ENCODE results near the gene GGT6. TPM values are rescaled to one million over a fixed set of nuclear protein-coding genes. Genes with fewer than 3 reads are reported as not detected.

Gene GGT6
- polyA plus RNA-seq, 4 donors, result 6.1 to 11.3 (median 8.2) TPM

DNA sequence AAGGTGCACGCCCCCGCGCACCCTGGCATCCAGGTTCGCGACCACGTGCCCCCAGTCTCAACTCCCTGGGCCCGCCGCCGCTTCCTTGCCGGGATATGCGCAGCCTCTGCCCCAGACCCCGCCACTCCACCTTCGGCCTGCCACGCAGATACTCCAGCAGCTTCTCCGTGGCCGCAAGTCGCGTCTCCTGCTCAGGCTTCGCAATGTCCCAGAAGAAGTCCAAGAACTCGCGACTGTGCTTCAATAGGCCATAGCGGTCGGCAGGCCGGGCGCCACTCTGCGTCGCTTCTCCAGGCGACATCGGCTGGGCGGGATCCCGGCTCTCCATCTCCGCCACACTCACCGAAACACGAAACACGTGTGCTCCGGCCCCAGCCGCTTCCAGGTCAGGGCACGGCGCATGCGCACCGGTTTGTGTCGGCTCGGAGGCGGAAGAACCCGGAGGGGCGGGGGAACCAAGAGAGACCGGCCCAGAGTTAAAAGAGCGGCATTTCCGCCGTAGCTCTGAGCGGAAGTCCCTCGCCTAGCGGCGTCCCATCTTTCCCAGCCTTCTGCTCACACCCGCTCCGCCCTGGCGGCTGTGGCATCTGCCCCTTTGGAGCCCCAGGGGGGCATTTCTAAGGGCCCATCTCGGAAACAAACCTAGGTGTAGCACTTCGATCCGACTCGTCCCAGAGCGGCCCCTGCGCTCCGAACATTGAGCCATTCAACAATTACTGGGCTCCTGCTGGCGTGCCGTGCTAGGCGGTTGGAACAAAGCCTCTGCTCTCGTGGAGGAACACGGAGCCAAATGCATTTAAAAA, 5.2 kb downstream of the GGT6 start, which contains the start of gene MYBBP1A:
Gene MYBBP1A (minus strand): TSS at position 388 of the 803 bp plus-strand sequence. CDS start 60 bp downstream, at position 328.
- peak; percentile 90 to 92 (median 92) for DNase-seq (ENCODE audit: low read depth in 4 of 4, low spot score in 3 of 4)

DNA sequence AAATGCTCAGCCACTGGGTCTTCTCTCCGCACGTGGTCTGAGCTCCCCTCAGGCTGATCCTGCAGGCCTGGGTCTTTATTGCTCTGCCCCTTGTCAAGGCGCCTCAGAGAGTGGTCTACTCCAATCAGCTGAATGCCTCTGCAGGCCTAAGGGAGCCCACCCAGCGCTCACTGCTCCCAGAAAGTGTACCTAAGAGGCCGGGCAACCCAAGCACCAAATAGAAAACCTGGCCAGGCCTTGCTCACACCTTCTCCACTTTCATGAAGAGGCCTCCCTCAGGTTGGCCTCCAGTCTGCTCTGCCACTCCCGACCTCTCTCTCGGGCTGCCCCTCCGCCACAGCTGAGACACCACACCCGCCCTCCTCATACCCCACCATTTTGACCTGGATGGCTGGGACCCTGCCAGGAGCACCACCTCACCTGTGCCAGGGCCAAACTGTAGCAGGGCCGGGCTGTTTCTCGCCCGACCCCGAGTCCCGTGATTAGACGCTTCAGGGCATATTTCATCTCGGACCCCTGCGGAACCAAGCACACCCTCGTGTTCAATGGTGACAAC, 5.9 kb downstream of the GGT6 start:
- DNase-seq (ENCODE audit: low read depth in 4 of 4, low spot score in 3 of 4), result no peak

DNA sequence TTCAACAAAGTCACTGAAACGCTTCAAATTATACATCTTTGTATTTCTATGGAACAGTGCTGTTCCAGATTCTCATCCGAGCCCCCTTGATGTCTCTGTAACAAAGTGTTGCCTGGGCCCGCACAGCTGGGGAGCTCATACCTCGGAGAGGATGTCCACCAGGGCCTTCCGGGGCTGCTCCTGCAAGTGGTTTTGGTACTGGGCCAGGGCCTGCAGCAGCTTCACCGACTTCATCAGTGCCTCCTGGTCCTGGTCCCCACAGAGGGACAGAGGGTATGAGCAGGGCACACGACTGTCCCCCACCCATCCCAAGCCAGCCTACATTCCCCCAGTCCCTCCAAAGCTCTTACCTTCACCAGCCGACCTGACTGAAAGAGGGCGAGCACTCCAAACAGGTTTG, 6.7 kb downstream of the GGT6 start:
- DNase-seq (ENCODE audit: low read depth in 4 of 4, low spot score in 3 of 4), result no peak

DNA sequence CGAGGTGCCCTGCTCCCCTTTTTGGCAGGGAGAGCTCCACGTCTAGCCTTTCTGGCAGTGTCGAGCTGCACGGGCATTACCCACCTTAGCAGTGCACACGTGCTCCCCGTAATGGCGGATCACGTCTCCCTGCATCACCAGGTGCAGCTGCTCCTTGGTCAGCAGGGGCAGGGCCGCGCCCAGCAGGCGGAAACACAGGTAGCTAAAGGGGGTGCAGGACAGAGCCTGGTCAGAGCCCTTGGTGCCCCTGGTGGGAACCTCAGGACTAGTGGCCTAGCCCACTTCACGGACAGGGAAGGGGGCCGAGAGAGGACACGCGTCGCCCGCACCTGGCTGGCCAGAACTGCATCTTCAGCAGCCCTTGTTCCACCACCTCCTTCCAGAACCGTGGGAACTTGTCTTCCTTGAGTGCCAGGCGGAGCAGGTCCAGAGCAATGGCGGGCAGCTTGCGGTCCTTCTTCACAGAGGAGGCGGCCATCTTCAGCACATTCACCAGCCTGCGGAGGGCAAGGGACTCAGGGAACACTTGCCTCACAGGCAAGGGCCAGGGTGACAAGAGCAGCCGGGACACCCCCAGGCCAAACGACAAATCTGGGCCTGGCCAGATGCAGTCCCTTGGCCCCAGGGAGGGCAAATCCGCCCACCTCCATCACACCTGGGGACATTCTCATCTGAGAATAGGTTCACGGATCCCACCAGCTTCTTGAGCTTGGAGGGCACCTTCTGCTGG, 8.4 kb downstream of the GGT6 start:
- DNase-seq (ENCODE audit: low read depth in 4 of 4, low spot score in 3 of 4), result no peak

DNA sequence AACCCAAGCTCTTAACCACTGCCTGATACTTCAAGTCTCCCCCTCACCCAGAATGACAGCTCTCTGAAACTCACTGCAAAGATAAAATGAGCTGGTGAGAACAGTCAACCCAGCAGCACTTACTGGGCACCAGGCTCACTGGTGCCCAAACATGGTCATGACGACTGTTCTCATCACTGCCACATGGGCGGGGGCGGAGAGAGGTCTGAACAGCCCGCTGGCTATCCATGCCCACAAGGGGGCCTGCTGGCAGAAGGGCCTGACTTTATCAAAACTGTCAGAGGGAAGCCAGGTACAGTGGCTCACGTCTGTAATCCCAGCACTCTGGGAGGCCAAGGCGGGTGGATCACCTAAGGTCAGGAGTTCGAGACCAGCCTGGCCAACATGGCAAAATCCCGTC, 9.2 kb downstream of the GGT6 start:
- no peak for DNase-seq (ENCODE audit: low read depth in 4 of 4, low spot score in 3 of 4)

DNA sequence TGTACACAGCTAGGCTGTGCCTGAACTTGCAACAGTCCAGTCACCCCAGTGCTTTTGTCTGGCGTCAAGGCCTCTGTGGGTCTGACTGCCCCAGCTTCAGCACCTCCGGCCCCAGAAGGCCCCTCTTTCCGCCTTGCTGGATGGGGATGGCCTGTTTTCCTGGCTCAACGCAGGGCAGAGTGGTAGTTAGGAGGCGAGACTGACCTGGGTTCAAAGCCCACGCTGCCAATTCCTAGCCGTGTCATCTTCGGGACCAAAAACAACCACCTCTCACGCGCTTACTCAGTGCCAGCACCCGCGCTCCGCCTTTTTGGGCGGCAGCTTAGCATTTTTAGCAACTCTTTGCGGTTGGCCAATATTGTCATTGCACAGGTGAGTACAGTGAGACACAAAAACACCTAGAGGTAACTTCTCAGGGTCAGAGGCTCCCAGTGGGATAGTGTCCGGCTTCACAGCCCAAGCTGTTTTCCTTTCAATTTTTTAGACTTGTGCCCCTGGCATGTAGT, 9.8 kb downstream of the GGT6 start:
- DNase-seq (ENCODE audit: low read depth in 4 of 4, low spot score in 3 of 4), result no peak

DNA sequence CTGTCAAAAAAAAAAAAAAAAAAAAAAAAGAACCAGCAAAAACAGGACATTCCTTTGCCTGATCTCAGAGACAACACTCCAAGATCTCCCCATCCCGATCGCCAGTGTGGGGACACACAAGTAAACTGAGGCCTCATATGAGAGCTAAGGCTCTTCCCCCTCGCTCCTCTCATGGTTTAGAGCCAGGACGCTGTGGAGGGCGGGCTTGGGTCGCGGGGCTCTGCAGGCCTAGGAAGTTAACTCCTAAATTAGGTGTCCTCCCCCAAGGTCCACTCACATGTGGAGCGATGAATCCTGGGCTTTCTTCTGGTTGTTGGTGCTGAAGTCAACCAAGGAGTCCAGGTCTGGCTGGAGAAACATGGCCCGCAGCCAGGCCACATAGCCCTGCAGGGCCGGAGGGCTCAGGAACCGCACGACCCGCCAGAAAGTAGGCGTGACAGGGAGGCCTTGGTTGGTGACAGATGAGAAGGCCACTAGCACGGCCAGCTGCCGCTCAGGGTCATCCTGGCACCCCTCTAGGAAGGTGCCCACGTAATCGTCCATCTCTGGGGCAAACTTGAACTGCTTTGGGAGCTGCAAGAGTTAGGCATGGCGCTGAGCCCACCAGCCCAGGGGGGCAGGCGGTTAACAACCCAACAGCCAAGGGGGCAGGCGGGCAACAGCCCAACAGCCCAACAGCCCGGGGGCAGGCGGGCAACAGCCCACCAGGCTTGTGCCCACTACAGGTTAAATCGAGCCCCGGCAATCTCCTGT, 10.4 kb downstream of the GGT6 start:
- DNase-seq (ENCODE audit: low read depth in 4 of 4, low spot score in 3 of 4), result no peak

DNA sequence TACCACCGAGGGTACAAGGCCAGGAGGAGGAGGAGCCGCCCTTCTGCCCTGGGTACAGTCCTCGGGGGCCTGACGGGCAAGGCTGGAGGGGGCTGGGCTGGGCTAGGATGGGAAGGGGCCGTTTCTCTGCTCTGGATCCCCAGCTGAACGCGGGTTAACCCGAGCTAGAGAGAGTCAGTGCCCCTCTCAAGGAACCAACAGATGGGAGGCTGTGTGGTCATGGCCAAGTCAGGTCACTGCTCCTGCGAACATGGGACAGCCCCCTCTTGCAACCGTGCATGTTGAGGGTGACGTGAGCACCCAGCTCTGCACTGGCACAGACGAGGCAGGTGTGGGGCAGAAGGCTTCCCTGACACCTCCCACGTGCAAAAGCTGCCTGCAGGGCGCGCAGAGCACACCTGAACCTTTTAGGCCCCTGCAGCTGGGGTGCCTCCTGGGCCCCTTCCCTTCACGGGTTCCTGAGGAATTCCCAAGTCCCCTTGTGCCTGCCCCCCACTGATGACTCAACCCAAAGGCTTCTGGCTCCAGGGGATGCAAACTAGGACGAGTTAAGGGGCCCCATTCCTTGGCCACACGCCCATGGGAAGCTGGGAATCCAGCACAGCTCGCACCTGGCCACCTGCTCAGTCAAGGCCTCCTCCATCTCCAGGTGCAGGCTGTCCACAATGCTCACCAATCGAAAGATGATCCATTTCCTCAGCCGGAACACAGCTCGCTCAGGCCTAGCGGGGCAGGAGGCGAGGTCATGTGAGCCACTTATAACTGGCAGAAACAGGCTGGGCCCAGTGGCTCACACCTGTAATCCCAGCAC, 11.5 kb downstream of the GGT6 start:
- DNase-seq (ENCODE audit: low read depth in 4 of 4, low spot score in 3 of 4), result no peak

DNA sequence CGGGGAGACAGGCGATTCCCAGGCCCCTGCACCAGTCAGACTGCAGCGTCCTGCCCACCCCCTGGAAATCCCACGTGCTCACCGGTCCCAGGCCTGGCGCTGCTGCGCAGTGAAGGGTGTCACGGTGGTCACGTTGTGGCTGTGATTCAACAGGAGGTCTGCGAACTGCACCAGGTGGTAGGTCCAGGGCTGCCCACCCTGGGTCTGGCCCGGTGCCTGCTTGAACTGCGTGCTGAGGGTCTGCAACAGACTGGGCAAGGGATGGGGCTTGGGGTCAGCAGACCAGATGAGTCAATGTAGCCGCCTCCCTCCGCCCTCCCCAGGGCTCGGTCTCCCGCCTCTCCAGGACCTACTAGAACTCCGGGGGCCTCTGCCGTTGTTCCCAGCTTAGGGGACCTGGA, 12.3 kb downstream of the GGT6 start:
- DNase-seq (ENCODE audit: low read depth in 4 of 4, low spot score in 3 of 4), result no peak

DNA sequence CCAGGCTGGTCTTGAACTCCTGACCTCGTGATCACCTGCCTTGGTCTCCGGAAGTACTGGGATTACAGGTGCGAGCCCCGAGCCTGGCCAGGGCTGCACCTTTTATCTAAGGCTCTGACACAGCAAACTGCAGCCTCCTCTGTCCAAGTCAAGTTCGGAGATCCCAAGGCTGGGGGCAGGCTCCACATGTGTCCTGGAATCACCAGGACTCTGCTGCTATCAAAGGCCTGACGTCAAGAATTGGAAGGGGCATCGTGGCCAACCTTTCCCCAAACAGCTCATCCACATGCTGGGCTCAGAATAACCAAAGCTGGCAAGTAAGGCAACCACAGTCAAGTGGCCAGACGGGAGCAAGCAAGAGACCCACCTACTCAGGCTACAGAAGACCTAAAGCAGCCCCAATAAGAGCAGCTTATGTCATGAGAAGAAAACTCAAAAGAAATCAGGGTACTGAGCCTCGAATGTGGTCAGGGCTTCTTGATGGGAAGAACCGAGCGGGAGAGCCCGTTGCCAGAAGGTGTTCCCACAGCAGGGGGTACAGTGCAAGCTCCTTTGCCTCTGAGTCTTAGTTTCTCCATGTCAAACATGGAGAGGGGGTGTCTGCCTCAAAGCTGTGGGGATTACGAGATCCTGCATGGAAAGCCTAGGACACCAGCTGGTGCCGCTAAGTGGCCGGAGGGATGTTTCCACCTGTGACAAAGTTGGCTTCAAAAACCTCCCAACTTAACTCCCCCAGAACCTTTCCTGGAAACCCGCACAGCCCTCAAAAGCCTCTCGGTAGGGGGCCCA, 13.1 kb downstream of the GGT6 start:
- DNase-seq (ENCODE audit: low read depth in 4 of 4, low spot score in 3 of 4), result no peak

DNA sequence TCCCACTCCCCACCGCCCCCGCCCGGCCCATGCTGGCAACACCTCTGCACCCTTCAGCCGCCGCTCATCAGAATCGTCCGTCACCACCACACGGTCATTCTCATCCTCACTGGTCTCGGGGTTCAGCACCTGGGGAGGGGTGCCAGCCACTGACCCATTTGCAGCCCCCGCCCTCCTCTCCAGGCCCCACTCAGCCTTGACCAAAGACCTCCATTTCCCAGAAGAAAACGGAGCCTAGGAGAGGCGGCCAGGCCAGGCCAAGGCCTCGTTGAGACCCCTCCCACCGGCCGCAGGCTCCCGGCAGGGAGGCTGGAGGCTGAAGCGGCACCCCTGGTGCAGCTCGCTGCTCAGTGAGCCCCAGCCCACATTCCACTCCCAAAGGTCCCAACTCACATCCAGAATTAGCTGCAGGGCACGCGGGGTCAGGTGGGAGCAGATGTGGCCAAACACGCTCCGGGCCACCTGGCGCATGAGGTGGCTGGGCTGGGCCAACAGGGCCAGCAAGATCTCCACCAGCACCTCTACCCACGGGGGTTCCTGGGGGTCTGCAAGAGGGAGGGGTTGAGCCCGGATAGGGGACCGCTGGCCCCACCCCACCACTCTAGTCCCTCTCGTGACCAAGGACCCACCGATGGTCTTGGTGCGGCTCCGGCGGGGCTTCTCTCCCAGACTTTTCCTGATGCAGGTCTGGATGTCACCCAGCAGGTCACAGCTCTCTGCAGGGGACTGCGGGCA, 15.0 kb downstream of the GGT6 start:
- DNase-seq (ENCODE audit: low read depth in 4 of 4, low spot score in 3 of 4), result no peak

DNA sequence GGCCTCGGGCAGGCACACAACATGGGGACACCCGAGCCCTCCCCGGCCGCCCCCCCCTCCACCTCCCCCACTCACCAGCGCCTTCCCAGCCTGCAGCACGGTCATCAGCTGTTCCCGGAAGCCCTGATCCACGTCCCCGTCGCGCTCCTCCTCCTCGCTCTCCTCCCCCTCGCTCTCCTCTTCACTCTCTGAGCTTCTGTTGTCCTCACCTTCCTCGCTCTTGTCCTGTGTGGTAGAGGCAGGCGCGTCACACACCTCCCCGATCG, 15.5 kb downstream of the GGT6 start:
- DNase-seq (ENCODE audit: low read depth in 4 of 4, low spot score in 3 of 4), result no peak

DNA sequence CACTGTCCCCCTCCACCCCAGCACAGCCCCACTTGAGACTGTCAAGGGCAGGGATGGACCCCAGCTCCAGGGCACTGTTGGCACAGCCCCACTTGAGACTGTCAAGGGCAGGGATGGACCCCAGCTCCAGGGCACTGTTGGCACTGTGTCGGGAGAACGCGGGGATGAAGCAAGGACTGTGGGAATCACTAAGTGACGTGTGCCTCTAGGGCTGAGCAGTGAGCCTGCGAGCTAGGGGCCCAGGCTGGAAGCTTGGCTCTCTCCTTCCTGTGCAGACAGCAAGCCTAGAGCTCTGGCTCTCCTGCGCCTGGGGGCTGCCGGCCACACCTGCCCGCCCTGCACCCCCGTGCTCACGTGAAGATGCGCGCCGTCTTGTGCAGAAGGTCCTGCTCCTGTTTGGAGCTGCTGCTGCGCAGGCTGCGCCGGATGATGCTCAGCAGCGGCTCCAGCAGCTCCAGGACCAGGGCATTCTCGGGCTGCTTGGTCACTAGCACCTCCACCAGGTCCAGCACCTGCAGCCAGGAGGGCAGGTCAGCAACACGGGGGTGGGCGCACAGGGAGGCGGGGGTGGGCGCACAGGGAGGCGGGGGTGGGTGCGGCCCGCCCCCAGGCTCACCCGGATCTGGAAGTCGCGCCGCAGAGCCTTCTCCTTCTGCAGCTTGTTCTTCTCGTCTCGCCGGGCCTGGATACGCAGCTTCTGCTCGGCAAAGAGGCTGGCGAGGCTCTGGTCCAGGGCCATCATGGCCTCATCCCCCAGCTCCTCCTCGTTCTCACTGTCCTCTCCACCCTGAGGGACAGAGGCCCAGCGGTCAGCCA, 16.0 kb downstream of the GGT6 start:
- DNase-seq (ENCODE audit: low read depth in 4 of 4, low spot score in 3 of 4), result no peak

DNA sequence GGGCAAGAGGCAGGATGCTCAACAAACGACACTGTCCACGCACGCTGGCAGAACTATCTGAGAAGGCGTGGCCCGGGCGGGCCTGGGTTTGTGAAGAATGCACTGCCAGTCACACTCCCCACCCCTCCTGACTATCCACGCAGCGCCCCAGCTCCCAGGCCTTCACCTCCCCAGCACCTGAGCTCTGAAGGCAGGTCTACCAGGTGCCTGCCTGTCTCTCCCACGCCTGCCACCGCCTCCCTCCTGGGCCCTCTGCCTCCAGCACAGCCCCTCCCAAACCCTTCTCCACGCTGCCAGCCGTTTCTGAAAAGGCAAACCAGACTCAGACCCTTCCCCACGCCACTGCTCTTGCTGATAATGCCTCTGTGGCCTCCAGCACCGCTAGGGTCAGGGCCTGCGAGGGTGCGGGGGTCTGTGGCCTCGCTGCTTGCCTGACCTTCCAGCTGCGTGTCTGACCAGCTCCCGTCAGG, 16.8 kb downstream of the GGT6 start:
- DNase-seq (ENCODE audit: low read depth in 4 of 4, low spot score in 3 of 4), result no peak

DNA sequence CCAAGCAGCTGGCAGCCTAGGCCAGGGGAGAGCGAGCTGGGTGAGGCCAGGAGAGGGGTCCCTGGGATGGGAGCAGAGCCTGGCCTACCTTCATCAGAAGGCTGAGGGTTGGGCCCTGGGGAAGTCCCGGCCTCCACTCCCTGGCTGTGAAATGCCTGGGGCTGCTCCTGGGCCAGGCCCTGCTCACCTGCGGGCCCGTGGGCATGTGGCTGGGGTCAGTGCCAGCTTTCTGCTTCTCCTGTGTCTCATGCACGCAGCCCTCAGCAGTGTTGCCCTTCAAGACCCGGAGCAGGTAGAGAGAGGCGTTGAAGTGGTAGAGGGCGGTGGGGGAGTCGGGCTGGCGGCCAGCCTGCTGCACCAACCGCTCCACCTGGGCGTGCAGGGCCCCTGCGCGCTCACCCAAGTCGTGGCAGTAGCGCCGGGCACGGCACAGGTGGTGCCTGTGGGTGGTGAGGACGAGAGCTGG, 17.6 kb downstream of the GGT6 start:
- no peak for DNase-seq (ENCODE audit: low read depth in 4 of 4, low spot score in 3 of 4)

DNA sequence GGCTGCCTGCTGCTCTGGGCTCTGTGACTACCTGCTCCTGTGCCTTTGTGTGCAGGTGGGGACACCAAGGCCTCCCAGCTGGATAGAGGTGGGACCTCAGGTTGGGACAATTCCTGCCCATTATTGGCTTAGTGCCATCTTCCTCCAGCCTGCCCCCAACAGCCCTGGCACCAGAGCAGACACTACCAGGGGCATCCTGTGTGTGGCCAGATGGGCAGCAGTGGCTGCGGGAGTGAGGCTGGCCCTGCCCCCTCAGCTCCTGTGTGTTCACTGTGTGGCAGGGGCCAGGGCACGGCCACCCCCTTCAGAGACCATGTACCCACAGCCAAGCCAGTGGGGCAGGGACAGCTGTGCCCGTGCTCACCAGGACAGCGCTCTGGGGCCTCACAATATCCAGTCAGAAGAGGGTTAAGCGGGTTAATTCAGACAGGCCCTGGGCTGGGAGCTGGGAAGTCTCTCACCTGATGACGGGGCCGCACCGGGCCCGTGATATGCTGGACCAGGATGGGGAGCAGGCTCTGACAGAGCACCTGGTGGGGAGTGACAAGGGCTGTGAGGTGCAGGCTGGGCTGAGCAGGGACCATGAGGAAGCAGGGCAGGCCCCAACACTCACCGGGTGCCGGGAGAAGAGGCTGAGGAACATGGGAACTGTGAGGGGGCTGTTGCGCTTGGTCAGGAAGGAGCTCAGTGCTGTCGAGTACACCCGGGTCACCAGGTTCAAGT, 18.2 kb downstream of the GGT6 start:
- no peak for DNase-seq (ENCODE audit: low read depth in 4 of 4, low spot score in 3 of 4)

Measured in right renal pelvis (tissue), 4 donors.